Neural crest cell (in vitro differentiated cells): ENCODE data around the gene SUPV3L1. TPM values are rescaled to one million over a fixed set of nuclear protein-coding genes. Genes with fewer than 3 reads are reported as not detected.
A peak's percentile ranks its signal among the peaks of the same experiment; 100 is the strongest.

Source experiments
- DNase-seq: peaks from one replicate; pipeline ENCODE4 v3.0.0; 2021; ENCODE audit warnings: low read depth, mixed read lengths, low spot score
- H3K27ac Mint-ChIP-seq: one replicate; pipeline ENCODE4 v1.8.0; 2021; ENCODE audit warnings: mild to moderate bottlenecking, mixed read lengths; ENCODE audit not compliant: unreplicated experiment
- H3K27me3 Mint-ChIP-seq: 2 replicates; pipeline ENCODE4 v1.8.0; 2021; ENCODE audit warnings: low read depth, mild to moderate bottlenecking, mixed read lengths
- H3K36me3 Mint-ChIP-seq: 2 replicates; pipeline ENCODE4 v1.8.0; 2021; ENCODE audit warnings: low read depth, mild to moderate bottlenecking, mixed read lengths
- H3K4me1 Mint-ChIP-seq: 2 replicates; pipeline ENCODE4 v1.8.0; 2021; ENCODE audit warnings: mixed read lengths
- H3K4me3 Mint-ChIP-seq: one replicate; pipeline ENCODE4 v1.8.0; 2021; ENCODE audit warnings: mild to moderate bottlenecking, mixed read lengths
- H3K9me3 Mint-ChIP-seq: 2 replicates; pipeline ENCODE4 v1.8.0; 2021; ENCODE audit warnings: mixed read lengths
- CTCF ChIP-seq: fragments of 200-600 bp; sonication (generic); conservative IDR thresholded peaks from 2 replicates; pipeline ENCODE4 v1.5.0; 2021; ENCODE audit warnings: antibody characterized with exemption, mild to moderate bottlenecking
- total RNA-seq: library from RNA; stranded (reverse); gene quantifications from 2 replicates; pipeline ENCODE4 v1.2.1, GENCODE V29; 2021

The SUPV3L1 gene
- total RNA-seq, 1 donor from 2014 or later, result 39.4 TPM

GRCh38 chr10:69224862-69225657 is 45.0 kb downstream of the SUPV3L1 start:
- Mint-ChIP-seq H3K36me3 (no peaks in the 10 kb centered on the region), H3K27ac (peak overlapping the region; percentile 87), H3K27me3 (no peaks in the 10 kb centered on the region), H3K4me1 (peaks cover 26% of the 10 kb centered on the region), H3K4me3 (no peak overlapping the region), H3K9me3 (no peaks in the 10 kb centered on the region)
- no peak for TF ChIP-seq CTCF
- no peak for DNase-seq

GRCh38 chr10:69225681-69226080 is 45.6 kb downstream of the SUPV3L1 start:
- Mint-ChIP-seq H3K27ac (peak overlapping the region; percentile 52), H3K4me3 (no peak overlapping the region), H3K27me3 (no peaks in the 10 kb centered on the region), H3K36me3 (no peaks in the 10 kb centered on the region), H3K9me3 (no peaks in the 10 kb centered on the region), H3K4me1 (peaks cover 26% of the 10 kb centered on the region)
- TF ChIP-seq CTCF, result no peak
- DNase-seq, result no peak

GRCh38 chr10:69226919-69227450 is 47.0 kb downstream of the SUPV3L1 start:
- no peaks in the 10 kb centered on the region for H3K9me3 Mint-ChIP-seq
- no peak overlapping the region for H3K27ac Mint-ChIP-seq
- H3K4me1 Mint-ChIP-seq, result peaks cover 26% of the 10 kb centered on the region
- TF ChIP-seq CTCF, result no peak
- no peaks in the 10 kb centered on the region for H3K27me3 Mint-ChIP-seq
- no peak overlapping the region for H3K4me3 Mint-ChIP-seq
- H3K36me3 Mint-ChIP-seq, result no peaks in the 10 kb centered on the region
- no peak for DNase-seq

GRCh38 chr10:69228151-69228550 is 48.1 kb downstream of the SUPV3L1 start:
- H3K27me3 Mint-ChIP-seq, result no peaks in the 10 kb centered on the region
- H3K36me3 Mint-ChIP-seq, result no peaks in the 10 kb centered on the region
- peaks cover 28% of the 10 kb centered on the region for H3K4me1 Mint-ChIP-seq
- H3K9me3 Mint-ChIP-seq, result no peaks in the 10 kb centered on the region
- H3K27ac Mint-ChIP-seq, result no peak overlapping the region
- no peak for DNase-seq
- TF ChIP-seq CTCF, result no peak
- no peak overlapping the region for H3K4me3 Mint-ChIP-seq

- H3K36me3 Mint-ChIP-seq, result no peaks in the 10 kb centered on the region
- H3K27me3 Mint-ChIP-seq, result no peaks in the 10 kb centered on the region
- DNase-seq, result no peak
- H3K4me1 Mint-ChIP-seq, result peaks cover 30% of the 10 kb centered on the region
- TF ChIP-seq CTCF, result no peak
- H3K9me3 Mint-ChIP-seq, result no peaks in the 10 kb centered on the region
- H3K4me3 Mint-ChIP-seq, result no peak overlapping the region
- H3K27ac Mint-ChIP-seq, result no peak overlapping the region
Measured at GRCh38 chr10:69229616-69229916, 49.5 kb downstream of the SUPV3L1 start.
